Keratinocyte (primary cell): Measurements from ENCODE around the gene BBS1.

Experiments used
- EZH2 ChIP-seq: IDR thresholded peaks from one replicate; pipeline ENCODE4 v1.6.1; 2012; ENCODE audit warnings: inconsistent platforms, mild to moderate bottlenecking, low read length, moderate library complexity
- TF ChIP-seq, protein P1 (sequence below), 3 experiments: IDR thresholded peaks in 1 of 3; conservative IDR thresholded peaks in 1 of 3; optimal IDR thresholded peaks in 1 of 3; 2 replicates in 2 of 3; 3 replicates in 1 of 3; pipeline versions ENCODE3 to v1.5.1; 2011; ENCODE audit warnings: low read length in 3 of 3, mild to moderate bottlenecking in 3 of 3, moderate library complexity in 2 of 3, control low read depth in 1 of 3, inconsistent platforms in 1 of 3; ENCODE audit not compliant: insufficient read depth in 2 of 3; ENCODE audit errors: extremely low read depth in 1 of 3

DNA sequence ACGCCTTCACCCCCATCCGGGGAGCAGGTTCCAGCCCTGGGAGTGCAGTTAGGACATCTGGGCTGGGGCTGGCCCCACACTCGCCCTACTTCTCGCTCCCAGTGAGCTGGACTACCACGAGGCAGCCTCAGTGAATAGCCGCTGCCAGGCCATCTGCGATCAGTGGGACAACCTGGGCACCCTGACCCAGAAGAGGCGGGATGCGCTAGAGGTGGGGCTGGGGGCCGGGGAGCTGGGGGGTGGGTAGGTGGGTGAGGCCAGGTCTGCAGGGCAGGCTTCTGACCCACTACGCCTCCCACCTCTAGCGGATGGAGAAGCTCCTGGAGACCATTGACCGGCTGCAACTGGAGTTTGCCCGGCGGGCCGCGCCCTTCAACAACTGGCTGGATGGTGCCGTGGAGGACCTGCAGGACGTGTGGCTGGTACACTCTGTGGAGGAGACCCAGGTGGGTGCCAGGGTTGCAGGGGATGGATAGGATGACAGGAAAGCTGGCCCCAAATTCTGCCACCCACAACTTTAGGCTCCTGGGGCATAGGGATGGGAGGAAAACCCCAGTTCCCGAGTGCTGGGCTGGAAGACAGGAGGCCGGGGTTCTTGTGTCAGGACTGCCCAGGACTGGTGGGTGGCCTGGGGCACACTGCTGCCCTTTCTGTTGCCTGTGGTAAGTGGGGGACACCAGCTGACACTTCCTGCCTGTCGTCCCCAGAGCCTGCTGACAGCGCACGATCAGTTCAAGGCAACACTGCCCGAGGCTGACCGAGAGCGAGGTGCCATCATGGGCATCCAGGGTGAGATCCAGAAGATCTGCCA lies 49.6 kb downstream of the BBS1 start:
- TF ChIP-seq, protein P1, sequence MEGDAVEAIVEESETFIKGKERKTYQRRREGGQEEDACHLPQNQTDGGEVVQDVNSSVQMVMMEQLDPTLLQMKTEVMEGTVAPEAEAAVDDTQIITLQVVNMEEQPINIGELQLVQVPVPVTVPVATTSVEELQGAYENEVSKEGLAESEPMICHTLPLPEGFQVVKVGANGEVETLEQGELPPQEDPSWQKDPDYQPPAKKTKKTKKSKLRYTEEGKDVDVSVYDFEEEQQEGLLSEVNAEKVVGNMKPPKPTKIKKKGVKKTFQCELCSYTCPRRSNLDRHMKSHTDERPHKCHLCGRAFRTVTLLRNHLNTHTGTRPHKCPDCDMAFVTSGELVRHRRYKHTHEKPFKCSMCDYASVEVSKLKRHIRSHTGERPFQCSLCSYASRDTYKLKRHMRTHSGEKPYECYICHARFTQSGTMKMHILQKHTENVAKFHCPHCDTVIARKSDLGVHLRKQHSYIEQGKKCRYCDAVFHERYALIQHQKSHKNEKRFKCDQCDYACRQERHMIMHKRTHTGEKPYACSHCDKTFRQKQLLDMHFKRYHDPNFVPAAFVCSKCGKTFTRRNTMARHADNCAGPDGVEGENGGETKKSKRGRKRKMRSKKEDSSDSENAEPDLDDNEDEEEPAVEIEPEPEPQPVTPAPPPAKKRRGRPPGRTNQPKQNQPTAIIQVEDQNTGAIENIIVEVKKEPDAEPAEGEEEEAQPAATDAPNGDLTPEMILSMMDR (optimal IDR thresholded peaks at IDR 0.05 in 1 of 3, IDR thresholded peaks at IDR 0.05 in 1 of 3, conservative IDR thresholded peaks at IDR 0.05 in 1 of 3; ENCODE audit: extremely low read depth in 1 of 3, insufficient read depth in 2 of 3, low read length in 3 of 3) = no peak
- no peak for TF ChIP-seq EZH2
